OCI-LY1 (cell line): ENCODE data around the gene ASPG.

Experiments
- H2AFZ ChIP-seq: fragments of 200-600 bp; sonication (generic), shearing (Covaris generic); 2 replicates; pipeline ENCODE4 v1.6.0; 2014; ENCODE audit warnings: antibody characterized with exemption, mild to moderate bottlenecking, low read length
- H3F3A ChIP-seq: fragments of 200-600 bp; sonication (generic), shearing (Covaris generic); 2 replicates; pipeline ENCODE4 v1.6.0; 2014; ENCODE audit warnings: mild to moderate bottlenecking, antibody characterized with exemption, low read length, moderate library complexity; ENCODE audit not compliant: insufficient read depth
- H3K27ac ChIP-seq: fragments of 200-600 bp; sonication (generic); 2 replicates; pipeline ENCODE4 v1.5.1; 2014; ENCODE audit warnings: low read length, mixed run types, mild to moderate bottlenecking, low read depth; ENCODE audit not compliant: poor library complexity, severe bottlenecking
- H3K27me3 ChIP-seq: fragments of 200-600 bp; sonication (generic); 2 replicates; pipeline ENCODE4 v1.6.0; 2014; ENCODE audit warnings: antibody characterized with exemption, mild to moderate bottlenecking, low read length, moderate library complexity; ENCODE audit not compliant: insufficient read depth
- H3K36me3 ChIP-seq: fragments of 200-600 bp; sonication (generic); 2 replicates; pipeline ENCODE4 v1.6.1; 2014; ENCODE audit warnings: mild to moderate bottlenecking, antibody characterized with exemption, low read length, moderate library complexity, mixed read lengths; ENCODE audit not compliant: insufficient read depth
- H3K4me1 ChIP-seq: fragments of 200-600 bp; sonication (generic); 2 replicates; pipeline ENCODE4 v1.5.1; 2014; ENCODE audit warnings: mild to moderate bottlenecking, low read length, moderate library complexity; ENCODE audit not compliant: insufficient read depth, severe bottlenecking
- H3K4me2 ChIP-seq: fragments of 200-600 bp; sonication (generic), shearing (Covaris generic); 2 replicates; pipeline ENCODE4 v1.6.1; 2014; ENCODE audit warnings: low read length
- H3K4me3 ChIP-seq: fragments of 200-600 bp; sonication (generic); 2 replicates; pipeline ENCODE4 v1.5.1; 2014; ENCODE audit warnings: low read length, low read depth, mild to moderate bottlenecking, mixed read lengths; ENCODE audit not compliant: poor library complexity, severe bottlenecking
- H3K79me2 ChIP-seq: fragments of 200-600 bp; shearing (Covaris generic); 2 replicates; pipeline ENCODE4 v1.6.1; 2016; ENCODE audit warnings: mixed run types, low read length, mixed read lengths; ENCODE audit not compliant: insufficient read depth
- H3K9ac ChIP-seq: fragments of 200-600 bp; sonication (generic), shearing (Covaris generic); 2 replicates; pipeline ENCODE4 v1.6.1; 2014; ENCODE audit warnings: mild to moderate bottlenecking, low read length, mixed read lengths
- H3K9me2 ChIP-seq: fragments of 200-600 bp; sonication (generic), shearing (Covaris generic); 2 replicates; pipeline ENCODE4 v1.6.1; 2014; ENCODE audit warnings: low read depth, mild to moderate bottlenecking, low read length, mixed read lengths
- H3K9me3 ChIP-seq: fragments of 200-600 bp; shearing (Covaris generic); 2 replicates; pipeline ENCODE4 v1.6.1; 2014; ENCODE audit warnings: low read length, mixed read lengths
- H4K20me1 ChIP-seq: fragments of 200-600 bp; sonication (generic), shearing (Covaris generic); 2 replicates; pipeline ENCODE4 v1.6.0; 2016; ENCODE audit warnings: mild to moderate bottlenecking, low read length; ENCODE audit not compliant: insufficient read depth
- EZH2 ChIP-seq: fragments of 200-600 bp; sonication (generic), shearing (Covaris generic); IDR thresholded peaks from 2 replicates; pipeline ENCODE4 v1.8.0; 2017; ENCODE audit warnings: borderline replicate concordance, mixed run types, mild to moderate bottlenecking, antibody characterized with exemption, low read length, moderate library complexity, mixed read lengths
- TF ChIP-seq, protein P1 (sequence below): fragments of 200-600 bp; sonication (generic), shearing (Covaris generic); IDR thresholded peaks from 2 replicates; pipeline ENCODE4 v1.5.1; 2017; ENCODE audit warnings: mild to moderate bottlenecking, antibody characterized with exemption, low read length, moderate library complexity, mixed read lengths

The ASPG gene

DNA sequence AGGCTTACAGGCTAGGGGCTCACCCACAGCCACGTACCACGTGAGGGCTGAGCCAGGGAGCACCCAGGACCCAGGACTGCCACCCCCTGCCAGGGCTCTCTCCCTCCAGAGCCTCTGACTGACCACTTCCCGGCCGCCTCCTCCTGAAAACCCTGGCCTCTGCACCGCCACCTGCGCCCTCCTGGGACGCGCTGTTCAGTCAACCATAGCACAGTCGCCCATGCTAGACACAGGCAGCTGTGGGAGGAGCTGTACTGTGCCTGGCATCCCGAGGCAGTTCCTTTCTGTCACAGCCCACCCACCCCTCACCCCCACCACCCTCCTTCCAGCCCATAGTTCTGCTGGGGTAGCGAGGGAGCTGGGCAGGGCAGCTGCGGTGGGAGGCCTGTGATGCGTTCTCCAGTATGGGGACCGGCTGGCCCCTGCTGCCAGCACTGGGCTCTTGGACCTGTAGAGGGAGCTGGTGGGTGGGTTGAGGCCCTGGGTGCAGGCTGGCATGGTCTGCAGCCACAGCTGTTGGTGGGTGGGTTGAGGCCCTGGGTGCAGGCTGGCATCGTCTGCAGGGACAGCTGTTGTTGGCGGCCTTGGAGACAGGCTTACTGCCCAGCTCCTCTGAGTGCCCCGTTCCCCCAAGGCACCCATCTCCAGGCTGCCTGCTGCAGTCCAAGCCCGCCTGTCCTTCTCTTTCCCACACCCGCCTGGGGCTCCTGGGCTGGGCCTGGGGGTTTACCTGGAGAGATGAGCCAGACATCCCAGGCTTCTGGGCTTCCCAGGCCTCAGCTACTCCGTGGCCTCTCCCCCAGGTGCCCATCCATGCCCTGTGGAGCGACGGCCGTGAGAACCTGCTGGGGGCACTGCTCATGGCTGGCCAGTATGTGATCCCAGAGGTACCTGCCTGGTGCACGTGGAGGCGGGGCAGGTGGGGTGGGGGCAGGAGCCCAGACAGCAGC lies 11.5 kb downstream of the ASPG start:
- no peaks in the 10 kb centered on the region for H3F3A ChIP-seq
- H3K4me2 ChIP-seq, result no peak overlapping the region
- no peaks in the 10 kb centered on the region for H3K9me2 ChIP-seq
- no peak overlapping the region for H2AFZ ChIP-seq
- no peak overlapping the region for H3K9ac ChIP-seq
- TF ChIP-seq, protein P1, sequence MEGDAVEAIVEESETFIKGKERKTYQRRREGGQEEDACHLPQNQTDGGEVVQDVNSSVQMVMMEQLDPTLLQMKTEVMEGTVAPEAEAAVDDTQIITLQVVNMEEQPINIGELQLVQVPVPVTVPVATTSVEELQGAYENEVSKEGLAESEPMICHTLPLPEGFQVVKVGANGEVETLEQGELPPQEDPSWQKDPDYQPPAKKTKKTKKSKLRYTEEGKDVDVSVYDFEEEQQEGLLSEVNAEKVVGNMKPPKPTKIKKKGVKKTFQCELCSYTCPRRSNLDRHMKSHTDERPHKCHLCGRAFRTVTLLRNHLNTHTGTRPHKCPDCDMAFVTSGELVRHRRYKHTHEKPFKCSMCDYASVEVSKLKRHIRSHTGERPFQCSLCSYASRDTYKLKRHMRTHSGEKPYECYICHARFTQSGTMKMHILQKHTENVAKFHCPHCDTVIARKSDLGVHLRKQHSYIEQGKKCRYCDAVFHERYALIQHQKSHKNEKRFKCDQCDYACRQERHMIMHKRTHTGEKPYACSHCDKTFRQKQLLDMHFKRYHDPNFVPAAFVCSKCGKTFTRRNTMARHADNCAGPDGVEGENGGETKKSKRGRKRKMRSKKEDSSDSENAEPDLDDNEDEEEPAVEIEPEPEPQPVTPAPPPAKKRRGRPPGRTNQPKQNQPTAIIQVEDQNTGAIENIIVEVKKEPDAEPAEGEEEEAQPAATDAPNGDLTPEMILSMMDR, result peak; percentile 16; the same call in 1 of the 2 replicates
- no peak for TF ChIP-seq EZH2
- H3K4me1 ChIP-seq, result no peaks in the 10 kb centered on the region
- no peaks in the 10 kb centered on the region for H4K20me1 ChIP-seq
- 0 out of 2 replicates have a peak, but pooled peaks cover 10% of the 10 kb centered on the region for H3K27me3 ChIP-seq
- no peaks in the 10 kb centered on the region for H3K36me3 ChIP-seq
- no peak overlapping the region for H3K4me3 ChIP-seq
- H3K79me2 ChIP-seq, result no peaks in the 10 kb centered on the region
- H3K27ac ChIP-seq, result no peak overlapping the region
- H3K9me3 ChIP-seq, result no peaks in the 10 kb centered on the region

DNA sequence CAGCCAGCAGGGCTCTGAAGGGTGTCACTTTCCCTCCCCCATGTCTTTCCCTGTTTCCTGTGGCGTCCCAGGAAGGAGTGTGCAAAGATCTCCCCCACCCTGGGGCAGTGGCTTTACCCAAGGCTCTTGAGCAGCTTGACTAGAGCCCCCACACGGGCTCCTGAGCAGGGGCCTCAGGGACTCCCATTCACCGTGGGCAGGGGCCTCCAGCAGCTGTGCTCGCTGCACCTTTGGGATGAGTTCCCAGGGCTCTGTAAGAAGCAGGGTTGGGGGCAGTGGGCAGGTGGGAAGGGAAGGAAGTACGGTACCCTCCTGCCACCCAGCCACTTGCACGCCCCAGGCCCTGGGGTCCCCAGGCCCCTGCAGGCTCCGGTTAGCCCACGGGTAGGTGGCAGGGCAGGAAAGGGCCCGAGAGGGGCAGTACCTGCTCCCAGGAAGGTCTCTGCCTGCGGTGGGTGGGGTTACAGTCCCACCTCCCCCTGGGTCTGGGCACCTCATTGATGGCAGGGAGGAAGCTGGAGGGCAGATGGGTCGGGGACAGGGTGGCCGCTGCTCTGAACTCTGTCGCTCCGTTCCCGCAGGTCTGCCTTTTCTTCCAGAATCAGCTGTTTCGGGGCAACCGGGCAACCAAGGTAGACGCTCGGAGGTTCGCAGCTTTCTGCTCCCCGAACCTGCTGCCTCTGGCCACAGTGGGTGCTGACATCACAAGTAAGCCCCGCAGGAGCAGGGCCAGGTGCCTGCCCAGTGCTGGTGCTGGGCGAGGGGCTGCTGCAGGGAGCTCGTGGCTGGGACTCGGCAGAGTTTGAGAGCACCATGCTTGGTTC lies 13.0 kb downstream of the ASPG start:
- H4K20me1 ChIP-seq, result no peaks in the 10 kb centered on the region
- no peaks in the 10 kb centered on the region for H3K79me2 ChIP-seq
- H3K27me3 ChIP-seq, result 0 out of 2 replicates have a peak, but pooled peaks cover 11% of the 10 kb centered on the region
- H3K4me1 ChIP-seq, result no peaks in the 10 kb centered on the region
- H3K4me3 ChIP-seq, result no peak overlapping the region
- no peak overlapping the region for H2AFZ ChIP-seq
- H3K36me3 ChIP-seq, result no peaks in the 10 kb centered on the region
- H3F3A ChIP-seq, result no peaks in the 10 kb centered on the region
- TF ChIP-seq, protein P1, result no peak
- no peak for TF ChIP-seq EZH2
- H3K9ac ChIP-seq, result no peak overlapping the region
- no peak overlapping the region for H3K27ac ChIP-seq
- no peaks in the 10 kb centered on the region for H3K9me3 ChIP-seq
- no peak overlapping the region for H3K4me2 ChIP-seq
- H3K9me2 ChIP-seq, result no peaks in the 10 kb centered on the region

DNA sequence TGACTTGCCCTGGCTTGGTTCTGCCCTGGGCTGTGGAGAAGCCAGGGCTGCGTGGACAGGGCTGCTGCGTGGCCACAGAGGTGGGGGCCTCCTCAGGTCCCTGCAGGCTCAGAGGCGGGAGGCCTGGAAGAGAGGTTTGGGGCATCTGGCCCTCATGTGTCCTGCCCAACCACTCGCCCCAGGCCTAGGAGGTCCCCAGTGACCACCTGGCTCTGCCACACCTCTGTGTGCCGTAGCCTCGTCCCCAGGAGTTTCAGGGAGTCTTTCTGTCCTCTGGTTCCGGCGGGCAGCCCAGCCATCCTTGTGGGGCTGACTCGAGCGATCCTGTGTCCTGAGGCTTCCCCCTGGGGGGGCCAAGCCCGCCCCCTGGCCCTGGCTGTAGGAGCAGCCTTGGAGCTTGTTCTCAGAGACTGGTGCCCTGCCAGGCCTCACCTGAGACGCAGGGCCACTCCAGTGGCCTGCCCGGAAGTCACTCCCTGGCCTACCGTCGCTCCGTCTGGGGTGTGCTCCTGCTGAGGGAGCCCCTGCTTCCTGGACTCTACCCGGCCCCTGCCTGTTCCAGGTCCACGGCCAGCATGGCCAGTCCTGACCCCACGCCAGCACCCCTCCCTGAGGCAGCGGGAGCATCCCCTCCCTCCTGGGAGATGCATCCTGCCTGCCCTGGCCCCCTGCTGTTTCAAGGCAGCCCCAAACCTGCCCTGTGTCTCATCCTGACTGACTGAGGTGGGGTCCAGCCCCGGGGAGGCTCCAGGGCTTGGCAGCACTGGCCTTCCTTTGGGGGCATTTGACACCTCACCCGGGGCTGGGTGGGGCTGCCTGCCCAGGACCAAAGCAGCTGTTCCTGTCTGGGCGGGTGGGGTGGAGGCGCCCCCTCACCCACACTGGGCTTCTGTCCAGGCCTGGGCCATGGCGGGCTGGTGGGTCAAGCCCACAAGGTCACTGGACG lies 13.9 kb downstream of the ASPG start:
- H2AFZ ChIP-seq, result no peak overlapping the region
- no peaks in the 10 kb centered on the region for H3K9me3 ChIP-seq

More for the DNA sequence above, 13.9 kb downstream of the ASPG start:
- Histone ChIP-seq H4K20me1 (no peaks in the 10 kb centered on the region), H3K9me2 (no peaks in the 10 kb centered on the region), H3F3A (no peaks in the 10 kb centered on the region), H3K9ac (no peak overlapping the region), H3K4me2 (no peak overlapping the region), H3K4me1 (no peaks in the 10 kb centered on the region), H3K27me3 (0 out of 2 replicates have a peak, but pooled peaks cover 11% of the 10 kb centered on the region), H3K36me3 (no peaks in the 10 kb centered on the region), H3K4me3 (no peak overlapping the region), H3K27ac (no peak overlapping the region), H3K79me2 (no peaks in the 10 kb centered on the region)
- TF ChIP-seq, protein P1, result no peak
- no peak for TF ChIP-seq EZH2
